HG02885 (cell line): ENCODE data around the gene KLF13.
"Not testable (repeated sequence)": the region's sequence is repeated elsewhere in the genome, so short reads cannot be mapped to it uniquely, and the experiment has no call there.

ENCODE experiments used
- ATAC-seq: cut with Tn5 transposase; IDR thresholded peaks from one replicate; pipeline ENCODE4 v1.9.1; 2021; ENCODE audit warnings: mild to moderate bottlenecking; ENCODE audit not compliant: unreplicated experiment, poor library complexity

KLF13 gene

GRCh38 chr15:31344266-31344665 is 17.6 kb downstream of the KLF13 start:
- ATAC-seq = no peak

GRCh38 chr15:31344823-31345605 is 18.4 kb downstream of the KLF13 start:
- ATAC-seq = peak; percentile 42

GRCh38 chr15:31345606-31346366 is 19.2 kb downstream of the KLF13 start:
- peak; percentile 27 for ATAC-seq

- peak; percentile 43 for ATAC-seq
Measured at GRCh38 chr15:31346367-31347066, 19.9 kb downstream of the KLF13 start.

- no peak for ATAC-seq
Measured at GRCh38 chr15:31347067-31347975, 20.7 kb downstream of the KLF13 start.

- no peak for ATAC-seq
Measured at GRCh38 chr15:31347981-31348803, 21.6 kb downstream of the KLF13 start.

DNA sequence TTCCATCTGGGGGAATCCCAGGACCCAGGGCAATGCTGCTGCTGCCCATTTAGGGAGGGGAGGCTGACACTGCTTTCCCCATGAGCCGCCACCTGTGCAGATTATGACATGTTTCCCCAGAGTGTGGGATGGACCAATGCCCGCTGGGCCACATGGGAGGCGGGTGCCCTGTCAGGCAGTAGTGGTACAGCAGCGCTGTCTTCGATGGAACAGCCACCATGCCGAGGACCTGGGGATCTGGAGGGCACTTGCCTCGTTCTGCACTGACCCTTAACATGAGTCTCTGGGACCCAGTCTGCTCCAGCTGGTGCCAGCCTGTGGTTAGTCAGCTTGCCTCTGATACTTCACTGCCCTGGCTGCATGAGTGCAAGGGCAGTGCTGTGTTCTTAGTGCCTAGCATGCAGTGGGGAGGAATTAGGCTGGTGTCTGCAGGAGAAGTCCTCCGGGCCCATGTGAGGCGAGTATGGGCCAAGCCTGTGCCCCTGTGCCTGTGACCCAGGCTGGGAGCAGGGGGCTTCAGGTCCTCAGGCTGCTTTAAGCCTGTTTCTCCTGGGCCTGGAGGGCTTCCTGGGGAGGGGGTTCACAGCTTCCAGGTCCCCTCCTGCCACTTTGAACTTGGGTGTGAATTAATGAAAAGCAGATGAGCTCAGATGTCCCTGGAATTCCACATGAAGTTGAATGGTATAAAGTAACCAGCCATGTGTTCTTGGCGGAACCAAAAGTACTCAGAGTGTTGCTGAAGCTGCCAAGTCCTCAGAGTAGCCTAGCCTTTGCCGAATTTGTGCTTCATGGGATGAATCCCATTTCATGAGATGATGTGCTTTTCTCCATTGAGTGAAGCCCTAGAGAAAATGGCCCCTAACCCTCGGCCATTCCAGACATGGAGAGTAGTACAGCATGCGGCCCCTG is 22.9 kb downstream of the KLF13 start:
- ATAC-seq = no peak

DNA sequence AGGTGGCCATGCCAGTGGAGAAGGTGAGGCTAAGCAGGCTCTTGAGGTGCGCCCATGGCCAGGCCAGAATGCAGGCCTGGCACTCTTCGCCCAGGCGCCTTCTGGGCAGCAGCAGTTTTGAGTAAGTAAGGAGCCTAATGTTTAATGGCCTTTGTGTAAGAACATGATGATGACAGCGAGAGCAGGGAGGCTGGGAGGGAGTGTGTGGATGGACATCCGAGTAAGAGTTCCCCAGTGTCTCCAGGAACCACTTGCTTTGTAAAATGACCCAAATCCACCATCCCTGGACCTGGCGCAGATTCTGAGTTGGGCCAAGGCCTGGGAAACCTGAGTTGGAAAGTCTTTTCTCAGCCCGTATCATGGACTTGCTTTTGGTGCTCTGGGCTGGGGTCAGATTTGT is 24.1 kb downstream of the KLF13 start:
- ATAC-seq = no peak

- ATAC-seq = no peak
Measured at GRCh38 chr15:31352339-31352751, 25.7 kb downstream of the KLF13 start.

GRCh38 chr15:31352911-31353811 is 26.5 kb downstream of the KLF13 start:
- peak; percentile 76 for ATAC-seq

DNA sequence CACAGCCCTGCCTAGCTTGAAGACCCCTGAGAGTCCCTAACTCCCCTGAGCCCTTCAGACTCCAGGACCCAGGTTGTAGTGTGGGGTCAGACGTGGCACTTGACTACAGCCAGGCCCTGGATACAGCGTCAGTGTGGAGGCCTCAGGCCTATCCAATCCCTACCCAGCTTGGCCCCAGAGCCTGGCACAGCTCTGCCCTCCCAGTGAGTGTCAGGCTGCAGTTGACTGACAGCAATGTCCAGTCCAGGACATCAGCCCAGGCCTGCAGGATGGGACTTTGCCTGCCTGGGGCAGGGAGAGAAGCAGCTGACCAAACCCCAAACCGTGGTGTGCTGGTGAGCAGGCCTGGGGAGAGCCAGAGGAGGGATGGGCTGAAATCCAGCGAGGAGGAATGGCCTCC is 27.3 kb downstream of the KLF13 start:
- ATAC-seq = no peak

DNA sequence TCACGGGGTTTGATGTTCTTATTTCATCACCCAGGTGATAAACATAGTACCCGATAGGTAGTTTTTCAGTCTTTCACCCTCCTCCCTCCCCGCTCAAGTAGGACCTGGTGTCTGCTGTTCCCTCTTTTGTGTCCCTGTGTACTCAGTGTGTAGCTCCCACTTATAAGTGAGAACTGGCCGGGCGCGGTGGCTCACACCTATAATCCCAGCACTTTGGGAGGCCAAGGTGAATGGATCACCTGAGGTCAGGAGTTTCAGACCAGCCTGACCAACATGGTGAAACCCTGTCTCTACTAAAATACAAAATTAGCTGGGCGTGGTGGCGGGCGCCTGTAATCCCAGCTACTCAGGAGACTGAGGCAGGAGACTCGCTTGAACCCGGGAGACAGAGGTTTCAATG is 29.5 kb downstream of the KLF13 start:
- not testable (repeated sequence) for ATAC-seq

GRCh38 chr15:31357148-31357547 is 30.5 kb downstream of the KLF13 start:
- ATAC-seq = no peak

- ATAC-seq = no peak
Measured at GRCh38 chr15:31358163-31358562, 31.5 kb downstream of the KLF13 start.

- ATAC-seq = no peak
Measured at GRCh38 chr15:31358957-31359701, 32.5 kb downstream of the KLF13 start.

DNA sequence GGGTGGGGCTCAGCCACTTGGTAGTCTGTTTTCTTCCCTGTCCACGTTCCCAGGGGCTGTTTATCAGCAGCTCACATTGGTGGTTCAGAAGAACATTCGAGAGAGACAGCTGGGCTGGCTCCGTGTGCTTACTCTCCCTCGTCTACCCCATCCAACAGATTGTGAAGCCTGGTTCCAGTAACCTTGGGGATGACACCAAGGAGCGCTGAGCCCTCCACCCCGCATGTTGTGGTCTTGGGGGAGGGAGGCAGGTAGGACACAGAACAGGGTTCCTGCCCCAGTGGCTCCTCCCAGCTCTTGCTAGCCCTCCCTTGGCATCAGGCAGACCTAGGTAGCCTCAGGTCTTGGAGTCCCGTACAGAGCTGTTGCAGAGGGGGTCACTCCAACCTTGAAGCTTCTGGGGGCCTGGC is 33.1 kb downstream of the KLF13 start:
- no peak for ATAC-seq
